GM19452 (cell line): ENCODE measurements around the gene PPM1G.
"Not testable (repeated sequence)": the region's sequence is repeated elsewhere in the genome, so short reads cannot be mapped to it uniquely, and the experiment has no call there.

Experiments used
- ATAC-seq: cut with Tn5 transposase; IDR thresholded peaks from one replicate; pipeline ENCODE4 v1.9.1; 2021; ENCODE audit not compliant: unreplicated experiment

The PPM1G gene

DNA sequence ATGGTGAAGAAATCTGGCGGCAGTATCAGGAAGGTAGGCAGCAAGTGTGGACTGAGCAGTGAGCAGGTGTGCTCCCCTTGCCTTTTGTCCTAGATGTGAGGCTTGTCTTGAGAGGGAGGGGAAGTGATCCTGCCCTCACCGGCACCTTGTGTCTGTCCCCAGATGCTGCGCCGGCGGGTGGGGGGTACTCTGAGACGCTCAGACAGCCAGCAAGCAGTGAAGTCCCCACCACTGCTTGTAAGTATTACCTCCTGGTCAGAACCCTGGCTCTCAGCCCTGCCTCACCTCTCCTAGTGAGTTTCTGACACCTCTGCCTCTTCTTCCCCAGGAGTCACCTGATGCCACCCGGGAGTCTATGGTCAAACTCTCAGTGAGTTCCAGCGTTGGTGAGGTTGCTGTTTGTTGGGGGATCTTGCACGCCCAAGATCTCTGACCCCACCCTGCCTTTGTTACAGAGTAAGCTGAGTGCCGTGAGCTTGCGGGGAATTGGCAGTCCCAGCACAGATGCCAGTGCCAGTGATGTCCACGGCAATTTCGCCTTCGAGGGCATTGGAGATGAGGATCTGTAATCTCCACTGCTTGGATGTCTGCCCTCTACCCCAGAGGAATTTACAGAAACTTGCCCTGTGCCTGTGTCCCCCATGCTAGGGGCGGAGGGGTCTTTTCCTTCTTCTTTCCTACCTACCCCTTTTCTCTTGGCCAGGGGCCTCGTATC, 33.1 kb downstream of the PPM1G start:
- ATAC-seq = no peak

- ATAC-seq = no peak
These were observed 33.8 kb downstream of the PPM1G start for GRCh38 chr2:27375513-27376099.

DNA sequence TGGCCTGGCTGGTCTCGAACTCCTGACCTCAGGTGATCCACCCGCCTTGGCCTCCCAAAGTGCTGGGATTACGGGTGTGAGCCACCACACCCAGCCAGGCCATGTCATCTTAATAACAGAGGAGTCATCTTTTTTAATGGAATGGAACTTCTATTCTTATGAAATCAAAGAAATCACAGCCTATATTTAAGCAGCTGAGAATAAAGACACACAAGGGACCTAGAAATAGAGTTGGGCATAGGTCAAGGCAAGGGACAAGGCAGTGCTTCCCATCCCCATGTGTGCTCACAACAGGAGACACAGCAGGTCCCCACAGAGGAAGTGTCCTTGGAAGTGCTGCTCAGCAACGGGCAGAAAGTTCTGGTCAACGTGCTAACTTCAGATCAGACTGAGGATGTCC, 35.8 kb downstream of the PPM1G start:
- ATAC-seq = no peak

GRCh38 chr2:27372937-27373336, 36.5 kb downstream of the PPM1G start:
- ATAC-seq = no peak

DNA sequence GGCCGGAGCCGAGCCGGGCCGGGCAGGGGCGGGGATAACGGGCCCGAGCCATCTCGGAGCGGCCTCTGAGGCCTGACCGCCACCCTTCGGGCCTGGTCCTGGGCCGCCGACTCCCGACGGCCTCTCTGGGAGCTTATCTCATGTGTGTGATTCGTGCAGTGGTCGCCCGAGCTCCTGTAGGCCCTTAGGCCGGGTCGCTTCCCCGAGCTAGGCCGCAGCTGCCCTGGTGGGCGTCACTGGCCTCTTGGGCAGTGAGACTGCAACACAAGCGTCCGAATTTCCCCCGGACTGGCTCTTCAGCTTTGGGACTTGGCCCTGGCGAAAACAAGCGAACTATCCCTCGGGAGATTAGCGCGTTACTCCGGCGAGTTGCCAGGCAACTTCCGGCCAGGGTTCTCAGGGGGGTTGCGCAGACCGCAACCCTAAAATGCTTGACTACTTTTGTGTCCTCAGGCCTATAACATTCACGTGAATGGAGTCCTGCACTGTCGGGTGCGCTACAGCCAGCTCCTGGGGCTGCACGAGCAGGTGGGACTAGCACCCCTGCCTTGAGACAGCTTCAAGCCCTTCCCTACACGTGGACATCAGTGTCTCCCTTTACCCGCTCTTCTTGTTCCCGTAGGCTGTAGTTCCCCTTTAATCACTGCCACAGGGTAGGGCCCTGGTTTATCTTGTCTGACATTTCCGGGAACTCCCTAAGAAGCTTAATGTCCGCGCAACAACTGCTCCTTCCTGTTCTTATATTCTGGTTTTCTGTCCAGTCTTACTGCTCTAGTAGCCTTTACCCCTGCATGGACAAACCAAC, 38.4 kb downstream of the PPM1G start:
- ATAC-seq = peak; percentile 26

DNA sequence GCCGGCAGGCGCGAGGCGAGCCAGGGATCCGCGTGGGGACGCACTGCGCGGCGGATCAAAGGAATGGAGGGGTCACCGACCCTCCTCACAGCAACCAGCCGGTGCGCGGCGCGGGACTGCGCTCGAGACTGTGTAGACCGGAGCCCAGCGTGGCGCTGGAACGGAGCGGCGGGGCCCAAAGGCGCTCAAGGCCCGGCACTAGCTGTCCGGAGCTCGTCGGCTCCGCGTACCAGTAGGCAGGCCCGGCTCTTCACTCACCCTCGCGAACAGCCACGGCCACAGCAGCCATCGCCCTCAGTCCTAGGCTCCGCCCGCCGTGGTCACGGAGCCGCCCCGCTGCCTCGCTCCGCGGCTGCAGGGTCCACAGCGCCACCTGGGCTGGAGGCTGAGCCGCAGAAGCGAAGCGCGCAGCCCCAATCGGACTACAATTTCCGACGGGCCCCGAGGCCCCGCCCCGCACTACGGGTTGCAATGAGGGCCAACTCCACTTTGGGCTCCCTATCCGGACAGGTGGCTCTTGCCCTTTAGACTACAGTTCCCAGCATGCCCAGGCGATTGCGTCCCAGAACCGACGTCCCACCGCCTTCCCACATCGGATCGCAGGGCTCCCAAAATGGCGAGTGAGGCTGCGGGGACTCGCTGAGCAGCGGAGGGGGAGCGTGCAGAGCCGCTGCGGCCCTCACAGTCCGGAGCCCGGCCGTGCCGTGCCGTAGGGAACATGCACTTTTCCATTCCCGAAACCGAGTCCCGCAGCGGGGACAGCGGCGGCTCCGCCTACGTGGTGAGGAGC, 39.2 kb downstream of the PPM1G start, which contains the start of the genes EIF2B4 and SNX17:
EIF2B4 (minus strand) TSS at position 313 of the 790 bp plus-strand sequence; CDS start at position 289, 24 bp downstream.
SNX17 (plus strand) TSS at position 591 of the 790 bp plus-strand sequence; CDS start at position 719, 128 bp downstream.
- peak; percentile 88 for ATAC-seq

GRCh38 chr2:27369471-27370025, 39.8 kb downstream of the PPM1G start:
- ATAC-seq = peak; percentile 3

DNA sequence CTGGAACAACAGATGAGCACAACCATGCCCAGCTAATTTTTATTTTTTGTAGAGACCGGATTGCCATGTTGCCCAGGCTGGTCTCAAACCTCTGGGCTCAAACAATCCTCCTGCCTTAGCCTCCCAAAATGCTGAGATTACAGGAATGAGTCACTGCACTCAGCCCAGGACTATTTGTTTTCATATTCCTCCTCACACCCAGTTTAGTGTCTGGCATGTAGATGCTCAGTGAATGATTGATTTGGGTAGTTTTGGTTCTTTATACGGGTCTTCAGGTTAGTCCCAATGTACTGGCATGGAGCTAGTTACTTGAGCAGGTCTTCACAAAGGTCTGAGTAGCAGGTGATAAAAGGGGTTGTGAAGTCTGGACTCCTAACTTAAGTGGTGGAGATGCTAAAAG, 45.5 kb downstream of the PPM1G start:
- no peak for ATAC-seq

GRCh38 chr2:27362678-27363420, 46.5 kb downstream of the PPM1G start:
- ATAC-seq = no peak

GRCh38 chr2:27356382-27357181, 52.8 kb downstream of the PPM1G start, which contains the start of gene GTF3C2:
Gene GTF3C2, minus strand, starts transcription at chr2:27356764. Its CDS starts 13,210 bp downstream, at chr2:27343554.
- ATAC-seq = peak; percentile 82

- peak; percentile 35 for ATAC-seq
These were observed 53.4 kb downstream of the PPM1G start for GRCh38 chr2:27356056-27356381.

GRCh38 chr2:27354597-27354927, 54.8 kb downstream of the PPM1G start:
- no peak for ATAC-seq

- no peak for ATAC-seq
These were observed 55.4 kb downstream of the PPM1G start for GRCh38 chr2:27353762-27354596.

- ATAC-seq = not testable (repeated sequence)
These were observed 56.0 kb downstream of the PPM1G start for GRCh38 chr2:27353386-27353761.

GRCh38 chr2:27351802-27352598, 57.4 kb downstream of the PPM1G start:
- ATAC-seq = no peak

DNA sequence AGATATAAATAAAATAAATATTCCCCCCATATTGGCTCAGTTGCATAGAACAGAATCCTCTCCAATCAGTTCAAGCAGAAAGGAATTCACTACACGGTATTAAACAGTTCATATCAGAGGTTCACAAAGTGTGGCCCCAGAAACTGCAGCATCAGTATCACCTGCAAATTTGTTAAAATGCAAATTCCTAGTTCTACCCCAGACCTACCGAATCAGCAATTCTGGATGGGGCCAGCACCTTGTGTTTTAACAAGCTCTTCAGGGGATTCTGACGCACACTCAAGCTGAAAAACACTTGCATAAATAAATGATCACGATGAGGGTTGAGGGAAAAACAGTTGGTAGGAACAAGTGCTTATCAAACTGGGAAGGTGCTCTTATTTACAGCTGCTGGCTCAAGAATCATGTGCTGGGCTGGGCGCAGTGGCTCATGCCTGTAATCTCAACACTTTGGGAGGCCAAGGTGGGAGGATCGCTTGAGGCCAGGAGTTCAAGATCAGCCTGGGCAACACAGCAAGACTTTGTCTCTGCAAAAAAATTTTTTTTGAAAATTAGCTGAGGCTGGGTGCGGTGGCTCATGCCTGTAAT, 59.2 kb downstream of the PPM1G start:
- ATAC-seq = no peak

- ATAC-seq = no peak
These were observed 61.8 kb downstream of the PPM1G start for GRCh38 chr2:27347641-27348040.
